Measurements from ENCODE around the gene MINDY4B. TPM values are rescaled to one million over a fixed set of nuclear protein-coding genes. Genes with fewer than 3 reads are reported as not detected.
A peak's percentile ranks its signal among the peaks of the same experiment; 100 is the strongest.

The MINDY4B gene
- total and polyA plus RNA-seq, 10 of the 15 experiments (the other 5 are each of a cell fraction or from before 2014, with no cell fraction given), result not detected

DNA sequence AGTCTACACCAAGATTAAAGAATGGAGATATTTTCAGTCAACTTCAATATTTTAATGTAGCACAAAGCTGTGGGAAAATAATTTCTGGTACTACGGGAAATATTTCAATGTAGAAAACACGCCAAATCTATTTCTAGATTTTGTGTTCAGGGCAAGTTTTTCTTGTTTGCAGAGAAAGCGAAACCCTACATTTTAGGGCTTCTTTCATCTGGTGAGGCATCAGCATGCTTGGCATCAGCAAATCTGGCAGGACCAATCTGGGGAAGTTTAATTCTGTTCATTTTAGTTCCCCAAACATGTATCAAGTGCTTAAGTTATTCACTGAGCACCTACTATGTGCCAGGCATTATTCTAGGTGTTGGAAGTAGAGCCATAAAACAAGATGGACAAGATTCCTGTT lies 37.0 kb upstream of the MINDY4B start (continued):
- no peak for TF ChIP-seq ZZZ3 (IDR thresholded peaks at IDR 0.05; ENCODE audit: control insufficient read depth, insufficient read length, low read depth)
- TF ChIP-seq POLR2A (IDR thresholded peaks at IDR 0.05; ENCODE audit: low read depth, low read length), result no peak
- no peak for TF ChIP-seq CREB1 (IDR thresholded peaks at IDR 0.05; ENCODE audit: low read depth)
- TF ChIP-seq, protein P1, sequence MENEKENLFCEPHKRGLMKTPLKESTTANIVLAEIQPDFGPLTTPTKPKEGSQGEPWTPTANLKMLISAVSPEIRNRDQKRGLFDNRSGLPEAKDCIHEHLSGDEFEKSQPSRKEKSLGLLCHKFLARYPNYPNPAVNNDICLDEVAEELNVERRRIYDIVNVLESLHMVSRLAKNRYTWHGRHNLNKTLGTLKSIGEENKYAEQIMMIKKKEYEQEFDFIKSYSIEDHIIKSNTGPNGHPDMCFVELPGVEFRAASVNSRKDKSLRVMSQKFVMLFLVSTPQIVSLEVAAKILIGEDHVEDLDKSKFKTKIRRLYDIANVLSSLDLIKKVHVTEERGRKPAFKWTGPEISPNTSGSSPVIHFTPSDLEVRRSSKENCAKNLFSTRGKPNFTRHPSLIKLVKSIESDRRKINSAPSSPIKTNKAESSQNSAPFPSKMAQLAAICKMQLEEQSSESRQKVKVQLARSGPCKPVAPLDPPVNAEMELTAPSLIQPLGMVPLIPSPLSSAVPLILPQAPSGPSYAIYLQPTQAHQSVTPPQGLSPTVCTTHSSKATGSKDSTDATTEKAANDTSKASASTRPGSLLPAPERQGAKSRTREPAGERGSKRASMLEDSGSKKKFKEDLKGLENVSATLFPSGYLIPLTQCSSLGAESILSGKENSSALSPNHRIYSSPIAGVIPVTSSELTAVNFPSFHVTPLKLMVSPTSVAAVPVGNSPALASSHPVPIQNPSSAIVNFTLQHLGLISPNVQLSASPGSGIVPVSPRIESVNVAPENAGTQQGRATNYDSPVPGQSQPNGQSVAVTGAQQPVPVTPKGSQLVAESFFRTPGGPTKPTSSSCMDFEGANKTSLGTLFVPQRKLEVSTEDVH (IDR thresholded peaks at IDR 0.05; ENCODE audit: low read depth, partially characterized antibody), result no peak
- no peak for TF ChIP-seq STAT3 (IDR thresholded peaks at IDR 0.05; ENCODE audit: low read depth, low read length)
- TF ChIP-seq, protein P2, sequence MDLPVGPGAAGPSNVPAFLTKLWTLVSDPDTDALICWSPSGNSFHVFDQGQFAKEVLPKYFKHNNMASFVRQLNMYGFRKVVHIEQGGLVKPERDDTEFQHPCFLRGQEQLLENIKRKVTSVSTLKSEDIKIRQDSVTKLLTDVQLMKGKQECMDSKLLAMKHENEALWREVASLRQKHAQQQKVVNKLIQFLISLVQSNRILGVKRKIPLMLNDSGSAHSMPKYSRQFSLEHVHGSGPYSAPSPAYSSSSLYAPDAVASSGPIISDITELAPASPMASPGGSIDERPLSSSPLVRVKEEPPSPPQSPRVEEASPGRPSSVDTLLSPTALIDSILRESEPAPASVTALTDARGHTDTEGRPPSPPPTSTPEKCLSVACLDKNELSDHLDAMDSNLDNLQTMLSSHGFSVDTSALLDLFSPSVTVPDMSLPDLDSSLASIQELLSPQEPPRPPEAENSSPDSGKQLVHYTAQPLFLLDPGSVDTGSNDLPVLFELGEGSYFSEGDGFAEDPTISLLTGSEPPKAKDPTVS (IDR thresholded peaks at IDR 0.05; ENCODE audit: low read depth, low read length), result no peak

DNA sequence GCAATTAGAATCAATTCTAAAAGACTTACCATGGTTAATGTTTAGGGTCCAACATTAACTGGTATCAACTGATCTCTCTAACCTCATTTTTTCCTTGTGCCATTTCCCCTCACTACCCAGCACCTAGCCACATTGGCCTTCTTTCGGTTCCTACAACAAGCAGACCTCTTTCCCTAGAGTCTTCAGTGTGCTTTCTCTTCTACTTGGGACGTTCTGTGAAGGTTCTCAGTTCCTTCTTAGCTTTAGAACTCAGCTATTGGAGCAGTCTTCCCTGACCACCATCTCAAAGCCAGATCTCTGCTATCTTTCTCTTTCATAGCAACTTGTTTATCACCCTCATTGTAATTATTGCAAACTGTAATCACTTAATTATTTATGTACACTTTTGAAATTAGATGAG lies 31.5 kb upstream of the MINDY4B start:
- no peaks in the 10 kb centered on the region for H3K4me1 ChIP-seq (ENCODE audit: control insufficient read depth, insufficient read depth, low read length)
- FAIRE-seq (peak; percentile 41), DNase-seq (ENCODE audit: low read depth, low spot score) (no peak), ATAC-seq (peak; percentile 31; the same call in 2 of the 3 replicates)
- no peaks in the 10 kb centered on the region for H3K79me2 ChIP-seq (ENCODE audit: control insufficient read depth, insufficient read depth, low read length)
- H3K9me3 ChIP-seq (replicated peaks; ENCODE audit: control insufficient read depth, insufficient read depth, low read length), result no peaks in the 10 kb centered on the region
- no peak overlapping the region for H2AFZ ChIP-seq (ENCODE audit: control insufficient read depth, low read depth, low read length)
- TF ChIP-seq KAT2A (conservative IDR thresholded peaks at IDR 0.05; ENCODE audit: control insufficient read depth, low read depth, low read length) (no peak), RAD51 (IDR thresholded peaks at IDR 0.05) (no peak), SPI1 (IDR thresholded peaks at IDR 0.05; ENCODE audit: borderline replicate concordance, insufficient read depth, low read depth, low read length) (peak; percentile 61; the same call in 1 of the 2 replicates), MEF2A (IDR thresholded peaks at IDR 0.05; ENCODE audit: insufficient read depth, low read depth, low read length) (no peak), RCOR1 (conservative IDR thresholded peaks at IDR 0.05; ENCODE audit: low read depth, low read length) (no peak), SIX5 (IDR thresholded peaks at IDR 0.05; ENCODE audit: low read depth, low read length, severe bottlenecking) (no peak), EZH2 (IDR thresholded peaks at IDR 0.05; ENCODE audit: borderline replicate concordance, control insufficient read depth, low read depth, low read length) (no peak)
- TF ChIP-seq, protein P3, sequence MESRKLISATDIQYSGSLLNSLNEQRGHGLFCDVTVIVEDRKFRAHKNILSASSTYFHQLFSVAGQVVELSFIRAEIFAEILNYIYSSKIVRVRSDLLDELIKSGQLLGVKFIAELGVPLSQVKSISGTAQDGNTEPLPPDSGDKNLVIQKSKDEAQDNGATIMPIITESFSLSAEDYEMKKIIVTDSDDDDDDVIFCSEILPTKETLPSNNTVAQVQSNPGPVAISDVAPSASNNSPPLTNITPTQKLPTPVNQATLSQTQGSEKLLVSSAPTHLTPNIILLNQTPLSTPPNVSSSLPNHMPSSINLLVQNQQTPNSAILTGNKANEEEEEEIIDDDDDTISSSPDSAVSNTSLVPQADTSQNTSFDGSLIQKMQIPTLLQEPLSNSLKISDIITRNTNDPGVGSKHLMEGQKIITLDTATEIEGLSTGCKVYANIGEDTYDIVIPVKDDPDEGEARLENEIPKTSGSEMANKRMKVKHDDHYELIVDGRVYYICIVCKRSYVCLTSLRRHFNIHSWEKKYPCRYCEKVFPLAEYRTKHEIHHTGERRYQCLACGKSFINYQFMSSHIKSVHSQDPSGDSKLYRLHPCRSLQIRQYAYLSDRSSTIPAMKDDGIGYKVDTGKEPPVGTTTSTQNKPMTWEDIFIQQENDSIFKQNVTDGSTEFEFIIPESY (IDR thresholded peaks at IDR 0.05), result no peak
- no peak overlapping the region for H3K4me2 ChIP-seq (ENCODE audit: control insufficient read depth, insufficient read depth)
- H3K4me3 ChIP-seq, result no peak overlapping the region
- ChIA-PET SMC1A (ENCODE audit: uncharacterized antibody, unreplicated experiment) (no interaction called here), POLR2A (no interaction called here), RAD21 (ENCODE audit: unreplicated experiment) (no interaction called here), CTCF (interaction anchor here (1.4 kb wide), 1 partner anchor 10 kb away, joined by 3 read pairs; no protein-coding TSS in a partner anchor)
- 21% methylated on average over 2 of the region's 2 CpGs for WGBS (ENCODE audit: insufficient coverage, insufficient replicate concordance, low lambda C conversion rate, missing lambda C conversion rate)
- no peak overlapping the region for H3K9ac ChIP-seq (ENCODE audit: control insufficient read depth, insufficient read depth, low read length)
- no peaks in the 10 kb centered on the region for H3K36me3 ChIP-seq (ENCODE audit: control insufficient read depth in 2 of 2, insufficient read depth in 2 of 2, low read length in 1 of 2)
- in situ Hi-C loops (cut with MboI), result no loop called here
- H3K27me3 ChIP-seq (replicated peaks in 1 of 2; ENCODE audit: control insufficient read depth in 2 of 2, insufficient read depth in 2 of 2, low read length in 1 of 2), result no peaks in the 10 kb centered on the region; a peak in 2 of 4 replicates
- intact Hi-C loops (cut with micrococcal nuclease; ENCODE audit: unreplicated experiment), result no loop called here
- BruUV-seq (replicated peaks), result no TSS peak
- no peaks in the 10 kb centered on the region for H4K20me1 ChIP-seq (ENCODE audit: control insufficient read depth, insufficient read depth)
- H3K27ac ChIP-seq (ENCODE audit: control insufficient read depth, insufficient read depth), result no peak overlapping the region

All from GM12878 (cell line).